DOHH2 (cell line): ENCODE measurements around the gene INPP4B.

ENCODE experiments used
- H3F3A ChIP-seq: fragments of 200-600 bp; sonication (generic), shearing (Covaris generic); 2 replicates; pipeline ENCODE4 v1.6.0; 2016; ENCODE audit warnings: antibody characterized with exemption, mild to moderate bottlenecking; ENCODE audit not compliant: control insufficient read depth, insufficient read depth
- H3K27ac ChIP-seq: fragments of 200-600 bp; sonication (generic); 2 replicates; pipeline ENCODE4 v1.5.1; 2014; ENCODE audit warnings: low read depth, mild to moderate bottlenecking, low read length, moderate library complexity
- H3K27me3 ChIP-seq: fragments of 200-600 bp; sonication (generic); 2 replicates; pipeline ENCODE4 v1.6.1; 2014; ENCODE audit warnings: mild to moderate bottlenecking, low read length, mixed read lengths; ENCODE audit not compliant: control insufficient read depth
- H3K36me3 ChIP-seq: fragments of 200-600 bp; sonication (generic); 2 replicates; pipeline ENCODE4 v1.6.1; 2014; ENCODE audit warnings: mild to moderate bottlenecking, low read length, moderate library complexity, mixed read lengths; ENCODE audit not compliant: control insufficient read depth
- H3K4me1 ChIP-seq: fragments of 200-600 bp; sonication (generic); 2 replicates; pipeline ENCODE4 v1.6.1; 2014; ENCODE audit warnings: mild to moderate bottlenecking, low read length, mixed read lengths; ENCODE audit not compliant: control insufficient read depth
- H3K4me2 ChIP-seq: fragments of 200-600 bp; sonication (generic); 2 replicates; pipeline ENCODE4 v1.6.0; 2014; ENCODE audit warnings: mild to moderate bottlenecking, low read length, moderate library complexity
- H3K4me3 ChIP-seq: fragments of 200-600 bp; sonication (generic); 2 replicates; pipeline ENCODE4 v1.5.1; 2014; ENCODE audit warnings: mild to moderate bottlenecking, low read length, mixed read lengths
- H3K79me2 ChIP-seq: fragments of 200-600 bp; sonication (generic); 2 replicates; pipeline ENCODE4 v1.6.1; 2014; ENCODE audit warnings: mild to moderate bottlenecking, low read length, mixed read lengths; ENCODE audit not compliant: control insufficient read depth
- H3K9me2 ChIP-seq: fragments of 200-600 bp; sonication (generic); replicated peaks from 2 replicates; pipeline ENCODE4 v1.6.1; 2014; ENCODE audit warnings: mild to moderate bottlenecking, low read length, mixed read lengths; ENCODE audit not compliant: control insufficient read depth
- H3K9me3 ChIP-seq: fragments of 200-600 bp; sonication (generic); 2 replicates; pipeline ENCODE4 v1.6.1; 2014; ENCODE audit warnings: antibody characterized with exemption, low read length, mixed read lengths; ENCODE audit not compliant: control insufficient read depth, insufficient read depth
- H4K20me1 ChIP-seq: fragments of 200-600 bp; sonication (generic); 2 replicates; pipeline ENCODE4 v1.6.0; 2014; ENCODE audit warnings: low read depth, mild to moderate bottlenecking, antibody characterized with exemption, low read length, moderate library complexity; ENCODE audit not compliant: control insufficient read depth, insufficient read depth
- EZH2phosphoT487 ChIP-seq: fragments of 200-600 bp; sonication (generic); IDR thresholded peaks from 2 replicates; pipeline ENCODE4 v1.6.1; 2017; ENCODE audit warnings: borderline replicate concordance, mild to moderate bottlenecking, antibody characterized with exemption, low read length, moderate library complexity, mixed read lengths
- TF ChIP-seq, protein P1 (sequence below): fragments of 200-600 bp; sonication (generic); IDR thresholded peaks from one replicate; pipeline ENCODE4 v1.5.1; 2014; ENCODE audit warnings: antibody characterized with exemption, mild to moderate bottlenecking, low read depth, low read length; ENCODE audit not compliant: poor library complexity, severe bottlenecking

The INPP4B gene

DNA sequence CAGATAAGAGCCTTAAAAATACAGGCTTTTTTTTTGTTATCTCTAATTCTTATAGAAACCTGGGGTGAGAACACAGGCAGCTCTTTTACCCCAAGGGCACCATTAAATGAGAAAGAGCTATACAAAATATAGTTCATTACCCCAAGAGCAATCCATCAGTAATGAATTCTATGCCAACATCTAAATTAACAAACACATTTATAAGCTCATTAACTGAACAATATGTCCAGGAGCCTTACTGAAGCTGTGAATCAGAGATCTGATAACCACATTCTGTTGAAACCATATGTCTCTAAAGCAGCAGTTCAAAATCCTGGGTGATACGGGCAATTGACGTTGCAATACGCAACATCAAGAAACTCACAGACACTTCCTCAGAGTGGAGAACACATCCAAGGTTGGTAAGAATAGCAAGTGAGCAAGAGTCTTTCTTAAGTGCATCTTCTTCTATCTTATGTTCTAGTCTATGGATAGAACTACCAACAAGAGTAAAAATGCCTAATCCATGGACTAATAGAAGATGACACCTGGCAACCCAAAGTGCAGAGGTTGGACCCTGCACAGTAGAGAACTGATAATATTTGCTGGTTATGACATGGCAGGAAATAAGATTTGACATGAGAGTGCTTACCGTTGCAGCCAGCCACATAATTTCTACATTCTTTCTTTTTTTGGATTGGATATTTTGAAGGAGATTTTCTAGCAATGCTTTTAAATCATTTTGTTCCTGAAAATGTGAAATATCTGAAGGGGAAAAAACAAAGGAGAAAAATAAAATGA, 760.4 kb downstream of the INPP4B start:
- TF ChIP-seq, protein P1, sequence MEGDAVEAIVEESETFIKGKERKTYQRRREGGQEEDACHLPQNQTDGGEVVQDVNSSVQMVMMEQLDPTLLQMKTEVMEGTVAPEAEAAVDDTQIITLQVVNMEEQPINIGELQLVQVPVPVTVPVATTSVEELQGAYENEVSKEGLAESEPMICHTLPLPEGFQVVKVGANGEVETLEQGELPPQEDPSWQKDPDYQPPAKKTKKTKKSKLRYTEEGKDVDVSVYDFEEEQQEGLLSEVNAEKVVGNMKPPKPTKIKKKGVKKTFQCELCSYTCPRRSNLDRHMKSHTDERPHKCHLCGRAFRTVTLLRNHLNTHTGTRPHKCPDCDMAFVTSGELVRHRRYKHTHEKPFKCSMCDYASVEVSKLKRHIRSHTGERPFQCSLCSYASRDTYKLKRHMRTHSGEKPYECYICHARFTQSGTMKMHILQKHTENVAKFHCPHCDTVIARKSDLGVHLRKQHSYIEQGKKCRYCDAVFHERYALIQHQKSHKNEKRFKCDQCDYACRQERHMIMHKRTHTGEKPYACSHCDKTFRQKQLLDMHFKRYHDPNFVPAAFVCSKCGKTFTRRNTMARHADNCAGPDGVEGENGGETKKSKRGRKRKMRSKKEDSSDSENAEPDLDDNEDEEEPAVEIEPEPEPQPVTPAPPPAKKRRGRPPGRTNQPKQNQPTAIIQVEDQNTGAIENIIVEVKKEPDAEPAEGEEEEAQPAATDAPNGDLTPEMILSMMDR = no peak
- no peak for TF ChIP-seq EZH2phosphoT487
- no peaks in the 10 kb centered on the region for H3K36me3 ChIP-seq

DNA sequence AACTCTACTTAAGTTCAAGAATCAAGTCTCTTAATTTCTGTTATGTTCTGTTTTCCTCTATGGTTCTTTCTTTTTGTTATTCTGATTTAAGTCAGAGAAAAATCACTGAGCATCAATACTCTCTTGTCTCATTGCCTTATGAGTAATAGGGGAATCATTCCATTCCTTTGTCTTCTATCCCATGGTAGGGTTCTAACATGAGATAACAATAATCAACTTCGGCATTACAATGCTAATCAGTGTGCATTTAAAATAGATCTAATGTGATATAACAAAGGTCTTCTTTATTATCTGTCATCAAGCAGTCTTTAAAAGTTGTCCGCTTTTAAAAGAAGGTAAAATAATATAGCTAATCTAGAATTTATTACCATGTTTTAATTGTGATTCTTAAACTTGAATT, 762.8 kb downstream of the INPP4B start:
- Histone ChIP-seq H3K27ac (no peak overlapping the region), H3K9me3 (no peaks in the 10 kb centered on the region), H3K36me3 (no peaks in the 10 kb centered on the region), H3K9me2 (no peaks in the 10 kb centered on the region), H3K4me2 (no peak overlapping the region), H4K20me1 (no peaks in the 10 kb centered on the region), H3K27me3 (no peaks in the 10 kb centered on the region), H3K79me2 (no peaks in the 10 kb centered on the region), H3F3A (no peaks in the 10 kb centered on the region), H3K4me1 (no peaks in the 10 kb centered on the region), H3K4me3 (no peak overlapping the region)
- TF ChIP-seq EZH2phosphoT487 = no peak
- TF ChIP-seq, protein P1 = no peak

More for the DNA sequence above, 760.4 kb downstream of the INPP4B start:
- no peak overlapping the region for H3K4me3 ChIP-seq
- no peaks in the 10 kb centered on the region for H3K4me1 ChIP-seq
- no peaks in the 10 kb centered on the region for H3F3A ChIP-seq
- no peak overlapping the region for H3K27ac ChIP-seq
- H3K9me3 ChIP-seq = no peaks in the 10 kb centered on the region
- no peak overlapping the region for H3K4me2 ChIP-seq
- H3K27me3 ChIP-seq = no peaks in the 10 kb centered on the region
- H3K9me2 ChIP-seq = no peaks in the 10 kb centered on the region
- H3K79me2 ChIP-seq = no peaks in the 10 kb centered on the region
- H4K20me1 ChIP-seq = no peaks in the 10 kb centered on the region

DNA sequence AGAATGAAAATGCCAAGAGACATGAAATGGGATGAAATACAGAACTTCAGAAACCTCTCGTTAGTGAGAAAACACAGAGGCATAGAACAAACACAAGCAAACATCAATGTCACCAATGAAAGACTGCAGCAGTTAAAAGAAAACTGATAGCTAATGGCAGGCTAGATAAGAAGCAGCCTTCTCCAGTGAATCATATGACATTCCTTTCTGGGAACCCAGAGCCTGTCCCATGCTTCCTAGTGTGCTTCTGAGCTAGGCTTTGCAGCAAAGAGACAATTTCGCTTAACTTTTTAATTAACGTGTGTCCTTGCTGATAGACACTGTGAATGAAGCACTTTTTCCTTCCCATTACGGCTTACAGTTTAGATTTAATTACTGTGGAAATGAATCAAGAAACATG, 765.1 kb downstream of the INPP4B start:
- Histone ChIP-seq H3K4me3 (no peak overlapping the region), H3K79me2 (no peaks in the 10 kb centered on the region), H4K20me1 (no peaks in the 10 kb centered on the region), H3K27ac (no peak overlapping the region), H3F3A (no peaks in the 10 kb centered on the region), H3K9me3 (no peaks in the 10 kb centered on the region), H3K36me3 (no peaks in the 10 kb centered on the region), H3K4me1 (no peaks in the 10 kb centered on the region), H3K27me3 (no peaks in the 10 kb centered on the region), H3K9me2 (no peaks in the 10 kb centered on the region), H3K4me2 (no peak overlapping the region)
- no peak for TF ChIP-seq EZH2phosphoT487
- TF ChIP-seq, protein P1 = no peak
